ENCODE data around the gene ABCA13.

- TF ChIP-seq CTCF (IDR thresholded peaks at IDR 0.05) (no peak), POLR2AphosphoS5 (IDR thresholded peaks at IDR 0.05) (no peak), POLR2A (IDR thresholded peaks at IDR 0.05; ENCODE audit: low read depth) (no peak)
Observed at GRCh38 chr7:48691788-48692187, 520.5 kb downstream of the ABCA13 start.

Data from esophagus muscularis mucosa (tissue), 3 donors.